ENCODE measurements around the gene C12orf76. TPM values are rescaled to one million over a fixed set of nuclear protein-coding genes. Genes with fewer than 3 reads are reported as not detected.
A peak's percentile ranks its signal among the peaks of the same experiment; 100 is the strongest.

Gene C12orf76
- total and polyA plus RNA-seq, 2 experiments from 2014 or later: 14.3 to 14.5 TPM

DNA sequence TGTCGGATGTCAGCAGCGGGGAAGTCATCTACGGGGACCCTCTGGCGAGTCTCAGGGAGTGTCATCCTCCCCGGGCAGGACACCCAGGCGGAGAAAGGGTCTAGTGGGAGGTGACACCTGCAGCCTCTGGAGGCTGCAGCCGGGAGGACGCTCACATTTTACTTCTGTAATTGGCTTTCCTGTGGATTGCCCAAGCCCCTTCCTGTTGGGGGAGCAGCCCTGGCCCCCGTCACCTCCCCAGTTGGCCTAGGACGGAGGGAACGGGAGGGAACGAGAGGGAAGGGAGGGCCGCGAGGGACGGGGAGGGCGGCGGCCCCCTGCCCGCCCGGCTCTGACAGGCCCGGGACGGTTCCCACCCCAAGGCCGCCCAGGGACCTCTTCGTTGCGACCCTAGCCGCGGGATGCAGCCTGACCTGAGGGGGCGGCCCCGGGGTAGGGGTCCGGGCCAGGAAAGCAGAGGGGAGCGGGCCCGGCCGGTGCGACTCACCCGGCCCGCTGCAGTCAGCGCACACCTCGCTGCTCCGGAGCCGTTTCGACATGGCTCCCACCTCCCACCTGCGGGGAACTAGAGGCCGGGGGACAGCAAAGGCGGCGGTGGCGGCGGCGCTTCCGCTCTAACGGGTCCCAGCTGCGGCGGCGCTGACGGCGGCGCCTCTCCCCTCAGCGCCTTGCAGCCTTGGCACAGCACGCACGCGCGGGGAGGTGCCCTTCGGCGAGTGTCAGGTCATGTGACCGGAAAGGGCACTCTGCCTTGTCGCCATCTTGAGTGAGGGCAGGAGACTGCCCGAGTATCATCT lies 52.4 kb downstream of the C12orf76 start, which contains the start of gene GIT2:
TSS of gene GIT2 (minus strand) at position 683 of the 797 bp plus-strand sequence. CDS start at position 539, 144 bp downstream.
- peaks cover 14% of the 10 kb centered on the region for H3K27me3 Mint-ChIP-seq (ENCODE audit: insufficient read depth, low read depth, poor library complexity)
- H4K20me1 ChIP-seq (replicated peaks; ENCODE audit: insufficient read depth): peaks cover 12% of the 10 kb centered on the region
- H3K4me3 Mint-ChIP-seq: peak within 1 kb of the TSS; percentile 94
- H3K27ac ChIP-seq (ENCODE audit: low read depth): peak within 1 kb of the TSS; percentile 18; the same call in 1 of the 2 replicates
- H3K9me3 Mint-ChIP-seq: no peaks in the 10 kb centered on the region
- H2AFZ ChIP-seq: peak within 1 kb of the TSS; percentile 93
- no peaks in the 10 kb centered on the region for H3K36me3 ChIP-seq (ENCODE audit: insufficient read depth)
- peaks cover 25% of the 10 kb centered on the region for H3K79me2 ChIP-seq (replicated peaks; ENCODE audit: insufficient read depth)
- ATAC-seq: peak; percentile 76
- H3K4me2 ChIP-seq: peak within 1 kb of the TSS; percentile 89
- peak within 1 kb of the TSS; percentile 88 for H3K4me3 ChIP-seq
- H3K4me1 Mint-ChIP-seq: peaks cover 19% of the 10 kb centered on the region
- TF ChIP-seq STAT1 (IDR thresholded peaks at IDR 0.05; ENCODE audit: unreplicated experiment) (no peak), POLR2AphosphoS5 (IDR thresholded peaks at IDR 0.05; ENCODE audit: low read depth) (peak; percentile 86), CREB1 (CRISPR knock-in tag; IDR thresholded peaks at IDR 0.05; ENCODE audit: low read depth) (peak; percentile 59)
- TF ChIP-seq, protein P1, sequence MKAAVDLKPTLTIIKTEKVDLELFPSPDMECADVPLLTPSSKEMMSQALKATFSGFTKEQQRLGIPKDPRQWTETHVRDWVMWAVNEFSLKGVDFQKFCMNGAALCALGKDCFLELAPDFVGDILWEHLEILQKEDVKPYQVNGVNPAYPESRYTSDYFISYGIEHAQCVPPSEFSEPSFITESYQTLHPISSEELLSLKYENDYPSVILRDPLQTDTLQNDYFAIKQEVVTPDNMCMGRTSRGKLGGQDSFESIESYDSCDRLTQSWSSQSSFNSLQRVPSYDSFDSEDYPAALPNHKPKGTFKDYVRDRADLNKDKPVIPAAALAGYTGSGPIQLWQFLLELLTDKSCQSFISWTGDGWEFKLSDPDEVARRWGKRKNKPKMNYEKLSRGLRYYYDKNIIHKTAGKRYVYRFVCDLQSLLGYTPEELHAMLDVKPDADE (IDR thresholded peaks at IDR 0.05): peak; percentile 71
- H3K4me1 ChIP-seq (ENCODE audit: insufficient read depth): peaks cover 25% of the 10 kb centered on the region
- peak within 1 kb of the TSS; percentile 86 for H3K27ac Mint-ChIP-seq
- 0 out of 2 replicates have a peak, but pooled peaks cover 2% of the 10 kb centered on the region for H3F3A ChIP-seq (replicated peaks; ENCODE audit: low read depth)
- H3K36me3 Mint-ChIP-seq (ENCODE audit: low read depth): no peaks in the 10 kb centered on the region; the same call in 2 of the 3 replicates
- H3K27me3 ChIP-seq (ENCODE audit: insufficient read depth): peaks cover 13% of the 10 kb centered on the region
- DNase-seq (ENCODE audit: low spot score): peak; percentile 95
- 0 out of 2 replicates have a peak, but pooled peaks cover 3% of the 10 kb centered on the region for H3K9me2 ChIP-seq (ENCODE audit: insufficient read depth)

DNA sequence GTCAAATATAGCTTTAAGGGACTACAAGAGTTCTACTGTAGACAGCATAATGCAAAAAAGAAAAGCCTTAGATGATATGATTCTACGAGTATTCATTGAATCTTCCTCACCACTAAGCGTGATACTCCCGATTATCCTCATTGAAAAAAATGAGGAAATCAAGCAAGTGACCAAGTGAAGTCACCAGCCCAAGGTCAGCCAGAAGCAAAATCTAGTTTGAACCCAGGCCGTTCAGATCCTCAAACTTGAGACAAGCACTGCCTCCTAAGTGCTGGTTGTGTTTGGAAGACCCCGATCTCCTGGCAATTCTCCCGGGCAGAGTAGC lies 53.0 kb downstream of the C12orf76 start:
- ATAC-seq: no peak
- Histone ChIP-seq H3K4me2 (peak overlapping the region; percentile 89), H3F3A (replicated peaks; ENCODE audit: low read depth) (0 out of 2 replicates have a peak, but pooled peaks cover 2% of the 10 kb centered on the region), H3K9me2 (ENCODE audit: insufficient read depth) (0 out of 2 replicates have a peak, but pooled peaks cover 3% of the 10 kb centered on the region), H2AFZ (peak overlapping the region; percentile 93), H4K20me1 (replicated peaks; ENCODE audit: insufficient read depth) (peaks cover 12% of the 10 kb centered on the region), H3K27me3 (ENCODE audit: insufficient read depth) (peaks cover 7% of the 10 kb centered on the region), H3K4me3 (peak overlapping the region; percentile 88), H3K36me3 (ENCODE audit: insufficient read depth) (no peaks in the 10 kb centered on the region; the same call in 1 of the 2 replicates), H3K4me1 (ENCODE audit: insufficient read depth) (peaks cover 20% of the 10 kb centered on the region), H3K79me2 (replicated peaks; ENCODE audit: insufficient read depth) (peaks cover 25% of the 10 kb centered on the region), H3K27ac (ENCODE audit: low read depth) (no peak overlapping the region)
- Mint-ChIP-seq H3K4me3 (peak overlapping the region; percentile 94), H3K27me3 (ENCODE audit: insufficient read depth, low read depth, poor library complexity) (peaks cover 10% of the 10 kb centered on the region), H3K4me1 (peaks cover 19% of the 10 kb centered on the region), H3K9me3 (no peaks in the 10 kb centered on the region), H3K36me3 (ENCODE audit: low read depth) (no peaks in the 10 kb centered on the region; the same call in 2 of the 3 replicates), H3K27ac (no peak overlapping the region)
- DNase-seq (ENCODE audit: low spot score): no peak
- no peak for TF ChIP-seq NANOG (IDR thresholded peaks at IDR 0.05; ENCODE audit: borderline replicate concordance)
- TF ChIP-seq, protein P2, sequence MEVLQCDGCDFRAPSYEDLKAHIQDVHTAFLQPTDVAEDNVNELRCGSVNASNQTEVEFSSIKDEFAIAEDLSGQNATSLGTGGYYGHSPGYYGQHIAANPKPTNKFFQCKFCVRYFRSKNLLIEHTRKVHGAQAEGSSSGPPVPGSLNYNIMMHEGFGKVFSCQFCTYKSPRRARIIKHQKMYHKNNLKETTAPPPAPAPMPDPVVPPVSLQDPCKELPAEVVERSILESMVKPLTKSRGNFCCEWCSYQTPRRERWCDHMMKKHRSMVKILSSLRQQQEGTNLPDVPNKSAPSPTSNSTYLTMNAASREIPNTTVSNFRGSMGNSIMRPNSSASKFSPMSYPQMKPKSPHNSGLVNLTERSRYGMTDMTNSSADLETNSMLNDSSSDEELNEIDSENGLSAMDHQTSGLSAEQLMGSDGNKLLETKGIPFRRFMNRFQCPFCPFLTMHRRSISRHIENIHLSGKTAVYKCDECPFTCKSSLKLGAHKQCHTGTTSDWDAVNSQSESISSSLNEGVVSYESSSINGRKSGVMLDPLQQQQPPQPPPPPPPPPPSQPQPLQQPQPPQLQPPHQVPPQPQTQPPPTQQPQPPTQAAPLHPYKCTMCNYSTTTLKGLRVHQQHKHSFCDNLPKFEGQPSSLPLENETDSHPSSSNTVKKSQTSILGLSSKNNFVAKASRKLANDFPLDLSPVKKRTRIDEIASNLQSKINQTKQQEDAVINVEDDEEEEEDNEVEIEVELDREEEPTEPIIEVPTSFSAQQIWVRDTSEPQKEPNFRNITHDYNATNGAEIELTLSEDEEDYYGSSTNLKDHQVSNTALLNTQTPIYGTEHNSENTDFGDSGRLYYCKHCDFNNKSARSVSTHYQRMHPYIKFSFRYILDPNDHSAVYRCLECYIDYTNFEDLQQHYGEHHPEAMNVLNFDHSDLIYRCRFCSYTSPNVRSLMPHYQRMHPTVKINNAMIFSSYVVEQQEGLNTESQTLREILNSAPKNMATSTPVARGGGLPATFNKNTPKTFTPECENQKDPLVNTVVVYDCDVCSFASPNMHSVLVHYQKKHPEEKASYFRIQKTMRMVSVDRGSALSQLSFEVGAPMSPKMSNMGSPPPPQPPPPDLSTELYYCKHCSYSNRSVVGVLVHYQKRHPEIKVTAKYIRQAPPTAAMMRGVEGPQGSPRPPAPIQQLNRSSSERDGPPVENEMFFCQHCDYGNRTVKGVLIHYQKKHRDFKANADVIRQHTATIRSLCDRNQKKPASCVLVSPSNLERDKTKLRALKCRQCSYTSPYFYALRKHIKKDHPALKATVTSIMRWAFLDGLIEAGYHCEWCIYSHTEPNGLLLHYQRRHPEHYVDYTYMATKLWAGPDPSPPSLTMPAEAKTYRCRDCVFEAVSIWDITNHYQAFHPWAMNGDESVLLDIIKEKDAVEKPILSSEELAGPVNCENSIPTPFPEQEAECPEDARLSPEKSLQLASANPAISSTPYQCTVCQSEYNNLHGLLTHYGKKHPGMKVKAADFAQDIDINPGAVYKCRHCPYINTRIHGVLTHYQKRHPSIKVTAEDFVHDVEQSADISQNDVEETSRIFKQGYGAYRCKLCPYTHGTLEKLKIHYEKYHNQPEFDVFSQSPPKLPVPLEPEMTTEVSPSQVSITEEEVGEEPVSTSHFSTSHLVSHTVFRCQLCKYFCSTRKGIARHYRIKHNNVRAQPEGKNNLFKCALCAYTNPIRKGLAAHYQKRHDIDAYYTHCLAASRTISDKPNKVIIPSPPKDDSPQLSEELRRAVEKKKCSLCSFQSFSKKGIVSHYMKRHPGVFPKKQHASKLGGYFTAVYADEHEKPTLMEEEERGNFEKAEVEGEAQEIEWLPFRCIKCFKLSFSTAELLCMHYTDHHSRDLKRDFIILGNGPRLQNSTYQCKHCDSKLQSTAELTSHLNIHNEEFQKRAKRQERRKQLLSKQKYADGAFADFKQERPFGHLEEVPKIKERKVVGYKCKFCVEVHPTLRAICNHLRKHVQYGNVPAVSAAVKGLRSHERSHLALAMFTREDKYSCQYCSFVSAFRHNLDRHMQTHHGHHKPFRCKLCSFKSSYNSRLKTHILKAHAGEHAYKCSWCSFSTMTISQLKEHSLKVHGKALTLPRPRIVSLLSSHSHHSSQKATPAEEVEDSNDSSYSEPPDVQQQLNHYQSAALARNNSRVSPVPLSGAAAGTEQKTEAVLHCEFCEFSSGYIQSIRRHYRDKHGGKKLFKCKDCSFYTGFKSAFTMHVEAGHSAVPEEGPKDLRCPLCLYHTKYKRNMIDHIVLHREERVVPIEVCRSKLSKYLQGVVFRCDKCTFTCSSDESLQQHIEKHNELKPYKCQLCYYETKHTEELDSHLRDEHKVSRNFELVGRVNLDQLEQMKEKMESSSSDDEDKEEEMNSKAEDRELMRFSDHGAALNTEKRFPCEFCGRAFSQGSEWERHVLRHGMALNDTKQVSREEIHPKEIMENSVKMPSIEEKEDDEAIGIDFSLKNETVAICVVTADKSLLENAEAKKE (CRISPR knock-in tag; IDR thresholded peaks at IDR 0.05): no peak
- TF ChIP-seq ZNF331 (CRISPR knock-in tag; IDR thresholded peaks at IDR 0.05; ENCODE audit: low read depth): no peak
- TF ChIP-seq POLR2AphosphoS5 (IDR thresholded peaks at IDR 0.05; ENCODE audit: low read depth): no peak
- no peak for TF ChIP-seq ZNF114 (CRISPR knock-in tag; IDR thresholded peaks at IDR 0.05)
- TF ChIP-seq, protein P3, sequence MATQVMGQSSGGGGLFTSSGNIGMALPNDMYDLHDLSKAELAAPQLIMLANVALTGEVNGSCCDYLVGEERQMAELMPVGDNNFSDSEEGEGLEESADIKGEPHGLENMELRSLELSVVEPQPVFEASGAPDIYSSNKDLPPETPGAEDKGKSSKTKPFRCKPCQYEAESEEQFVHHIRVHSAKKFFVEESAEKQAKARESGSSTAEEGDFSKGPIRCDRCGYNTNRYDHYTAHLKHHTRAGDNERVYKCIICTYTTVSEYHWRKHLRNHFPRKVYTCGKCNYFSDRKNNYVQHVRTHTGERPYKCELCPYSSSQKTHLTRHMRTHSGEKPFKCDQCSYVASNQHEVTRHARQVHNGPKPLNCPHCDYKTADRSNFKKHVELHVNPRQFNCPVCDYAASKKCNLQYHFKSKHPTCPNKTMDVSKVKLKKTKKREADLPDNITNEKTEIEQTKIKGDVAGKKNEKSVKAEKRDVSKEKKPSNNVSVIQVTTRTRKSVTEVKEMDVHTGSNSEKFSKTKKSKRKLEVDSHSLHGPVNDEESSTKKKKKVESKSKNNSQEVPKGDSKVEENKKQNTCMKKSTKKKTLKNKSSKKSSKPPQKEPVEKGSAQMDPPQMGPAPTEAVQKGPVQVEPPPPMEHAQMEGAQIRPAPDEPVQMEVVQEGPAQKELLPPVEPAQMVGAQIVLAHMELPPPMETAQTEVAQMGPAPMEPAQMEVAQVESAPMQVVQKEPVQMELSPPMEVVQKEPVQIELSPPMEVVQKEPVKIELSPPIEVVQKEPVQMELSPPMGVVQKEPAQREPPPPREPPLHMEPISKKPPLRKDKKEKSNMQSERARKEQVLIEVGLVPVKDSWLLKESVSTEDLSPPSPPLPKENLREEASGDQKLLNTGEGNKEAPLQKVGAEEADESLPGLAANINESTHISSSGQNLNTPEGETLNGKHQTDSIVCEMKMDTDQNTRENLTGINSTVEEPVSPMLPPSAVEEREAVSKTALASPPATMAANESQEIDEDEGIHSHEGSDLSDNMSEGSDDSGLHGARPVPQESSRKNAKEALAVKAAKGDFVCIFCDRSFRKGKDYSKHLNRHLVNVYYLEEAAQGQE (IDR thresholded peaks at IDR 0.05; ENCODE audit: unreplicated experiment): no peak

All from GM23338 (cell line).